ENCODE results near the gene EFCAB5. TPM values are rescaled to one million over a fixed set of nuclear protein-coding genes. Genes with fewer than 3 reads are reported as not detected.

EFCAB5 gene
- total and polyA plus RNA-seq, 2 experiments from 2014 or later = 0.68 TPM; not detected in 1

DNA sequence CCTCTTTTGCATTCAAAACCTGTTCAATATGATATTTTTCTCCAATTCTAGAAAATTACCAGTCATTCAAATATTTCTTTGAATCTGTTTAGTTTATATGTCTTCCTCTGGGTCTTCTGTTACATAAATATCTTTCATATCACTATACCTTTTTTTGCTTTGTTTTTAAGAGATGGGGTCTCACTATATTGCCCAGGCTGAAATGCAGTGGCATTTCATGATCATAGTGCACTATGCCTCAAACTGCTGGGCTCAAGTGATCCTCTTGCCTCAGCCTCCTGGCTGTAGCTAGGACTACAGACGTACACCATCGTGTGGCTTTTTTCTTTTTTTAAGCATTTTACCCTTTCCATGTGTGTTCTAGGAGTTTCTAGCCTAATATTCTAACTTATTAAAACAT, 214.0 kb downstream of the EFCAB5 start:
- H4K20me1 ChIP-seq (replicated peaks; ENCODE audit: insufficient read depth) = peaks cover 25% of the 10 kb centered on the region
- Mint-ChIP-seq H3K27me3 (ENCODE audit: insufficient read depth, low read depth, poor library complexity) (peaks cover 5% of the 10 kb centered on the region), H3K27ac (no peak overlapping the region), H3K9me3 (no peaks in the 10 kb centered on the region; the same call in 2 of the 3 replicates), H3K36me3 (ENCODE audit: low read depth) (peaks cover 28% of the 10 kb centered on the region; the same call in 2 of the 3 replicates), H3K4me1 (no peaks in the 10 kb centered on the region), H3K4me3 (no peak overlapping the region)
- H3K79me2 ChIP-seq (replicated peaks; ENCODE audit: insufficient read depth) = peaks cover 66% of the 10 kb centered on the region
- no peak overlapping the region for H3K4me2 ChIP-seq
- DNase-seq (ENCODE audit: low spot score) = no peak
- no peaks in the 10 kb centered on the region for H3K4me1 ChIP-seq (ENCODE audit: insufficient read depth)
- H3K4me3 ChIP-seq = no peak overlapping the region
- TF ChIP-seq, protein P1, sequence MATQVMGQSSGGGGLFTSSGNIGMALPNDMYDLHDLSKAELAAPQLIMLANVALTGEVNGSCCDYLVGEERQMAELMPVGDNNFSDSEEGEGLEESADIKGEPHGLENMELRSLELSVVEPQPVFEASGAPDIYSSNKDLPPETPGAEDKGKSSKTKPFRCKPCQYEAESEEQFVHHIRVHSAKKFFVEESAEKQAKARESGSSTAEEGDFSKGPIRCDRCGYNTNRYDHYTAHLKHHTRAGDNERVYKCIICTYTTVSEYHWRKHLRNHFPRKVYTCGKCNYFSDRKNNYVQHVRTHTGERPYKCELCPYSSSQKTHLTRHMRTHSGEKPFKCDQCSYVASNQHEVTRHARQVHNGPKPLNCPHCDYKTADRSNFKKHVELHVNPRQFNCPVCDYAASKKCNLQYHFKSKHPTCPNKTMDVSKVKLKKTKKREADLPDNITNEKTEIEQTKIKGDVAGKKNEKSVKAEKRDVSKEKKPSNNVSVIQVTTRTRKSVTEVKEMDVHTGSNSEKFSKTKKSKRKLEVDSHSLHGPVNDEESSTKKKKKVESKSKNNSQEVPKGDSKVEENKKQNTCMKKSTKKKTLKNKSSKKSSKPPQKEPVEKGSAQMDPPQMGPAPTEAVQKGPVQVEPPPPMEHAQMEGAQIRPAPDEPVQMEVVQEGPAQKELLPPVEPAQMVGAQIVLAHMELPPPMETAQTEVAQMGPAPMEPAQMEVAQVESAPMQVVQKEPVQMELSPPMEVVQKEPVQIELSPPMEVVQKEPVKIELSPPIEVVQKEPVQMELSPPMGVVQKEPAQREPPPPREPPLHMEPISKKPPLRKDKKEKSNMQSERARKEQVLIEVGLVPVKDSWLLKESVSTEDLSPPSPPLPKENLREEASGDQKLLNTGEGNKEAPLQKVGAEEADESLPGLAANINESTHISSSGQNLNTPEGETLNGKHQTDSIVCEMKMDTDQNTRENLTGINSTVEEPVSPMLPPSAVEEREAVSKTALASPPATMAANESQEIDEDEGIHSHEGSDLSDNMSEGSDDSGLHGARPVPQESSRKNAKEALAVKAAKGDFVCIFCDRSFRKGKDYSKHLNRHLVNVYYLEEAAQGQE (IDR thresholded peaks at IDR 0.05; ENCODE audit: unreplicated experiment) = no peak
- TF ChIP-seq EZH2 (IDR thresholded peaks at IDR 0.05; ENCODE audit: low read depth, unreplicated experiment) (no peak), POLR2AphosphoS5 (IDR thresholded peaks at IDR 0.05; ENCODE audit: low read depth) (no peak)
- no peaks in the 10 kb centered on the region for H3K27me3 ChIP-seq (ENCODE audit: insufficient read depth)
- H2AFZ ChIP-seq = no peak overlapping the region
- no peaks in the 10 kb centered on the region for H3K36me3 ChIP-seq (ENCODE audit: insufficient read depth)
- H3K9me2 ChIP-seq (ENCODE audit: insufficient read depth) = no peaks in the 10 kb centered on the region
- H3F3A ChIP-seq (replicated peaks; ENCODE audit: low read depth) = no peaks in the 10 kb centered on the region
- no peak overlapping the region for H3K27ac ChIP-seq (ENCODE audit: low read depth)
- no peak for ATAC-seq

MicroRNAs within 50 kb of the gene (microRNA counts, 767-probe panel; counts per million panel counts)
- microRNA hsa-miR-3184-5p = not detected
- 8,503 counts per million, percentile 52 among the panel's probes with 10 or more counts for microRNA hsa-miR-423-3p
- microRNA hsa-miR-423-5p = 7,665 counts per million, percentile 45 among the panel's probes with 10 or more counts

Small RNA genes within 50 kb of the gene (microRNA-seq; reads per million reads assigned to microRNA genes)
- gene MIR423 = not detected

Small RNA genes within 50 kb of the gene (small RNA-seq; reads per million reads assigned to genes)
- gene AC104984.5 (ENCODE audit: low replicate concordance) (not detected), gene RNY4P13 (ENCODE audit: low replicate concordance) (not detected)

Other genes with a start within 250 kb of the EFCAB5 start
- 9.9 and 13.2 TPM in 2 replicates for gene SSH2, start 11.4 kb upstream of the EFCAB5 start, total RNA-seq (2014; rRNA removed; shearing (Covaris generic))
- gene SSH2, start 11.4 kb upstream of the EFCAB5 start, polyA plus RNA-seq (2016; fragmentation: Nextera tagmentation; extraction: Ambion mirVana) = 10.9 and 12.1 TPM in 2 replicates
- gene NSRP1, start 175.2 kb downstream of the EFCAB5 start, total RNA-seq (2014; rRNA removed; shearing (Covaris generic)) = 5.8 and 15.7 TPM in 2 replicates
- gene NSRP1, start 175.2 kb downstream of the EFCAB5 start, polyA plus RNA-seq (2016; fragmentation: Nextera tagmentation; extraction: Ambion mirVana) = 110 and 111 TPM in 2 replicates

Measured in GM23338 (cell line).